HTR-8/SVneo (cell line): ENCODE data around the gene NDUFV2.

Source experiments
- DNase-seq: peaks from one replicate; pipeline ENCODE4 v3.0.0; 2011; ENCODE audit warnings: low spot score, mixed read lengths; ENCODE audit not compliant: insufficient read length
- FAIRE-seq: peaks from 2 replicates; lab custom pipeline; 2011; peaks lifted over from hg19 to GRCh38; lab: Jason Lieb, UNC

Gene NDUFV2

GRCh38 chr18:9102508-9103375 is at the start of gene NDUFV2:
TSS of gene NDUFV2 (plus strand) at chr18:9102699. CDS start at chr18:9102744, 45 bp downstream.
- FAIRE-seq (peak; percentile 76), DNase-seq (peak; percentile 91)

DNA sequence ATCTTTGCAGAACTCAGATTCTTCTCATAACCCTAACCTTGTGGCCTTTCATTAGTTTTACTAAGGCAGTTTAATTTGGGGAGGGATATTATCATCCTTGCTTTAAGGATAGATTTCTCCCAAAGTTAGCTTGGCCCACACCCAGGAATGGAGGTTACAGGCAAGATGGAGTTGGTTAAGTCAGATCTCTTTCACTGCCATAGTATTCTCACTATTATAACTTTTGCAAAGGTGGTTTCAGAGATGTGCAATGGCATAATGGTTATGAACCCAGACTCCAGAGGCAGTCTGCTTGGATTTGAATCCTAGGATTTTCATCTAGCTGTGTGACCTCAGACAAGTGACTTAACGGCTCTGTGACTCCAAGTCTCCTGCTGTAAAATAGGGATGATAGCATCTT is 48.7 kb upstream of the NDUFV2 start:
- DNase-seq (no peak), FAIRE-seq (no peak)

DNA sequence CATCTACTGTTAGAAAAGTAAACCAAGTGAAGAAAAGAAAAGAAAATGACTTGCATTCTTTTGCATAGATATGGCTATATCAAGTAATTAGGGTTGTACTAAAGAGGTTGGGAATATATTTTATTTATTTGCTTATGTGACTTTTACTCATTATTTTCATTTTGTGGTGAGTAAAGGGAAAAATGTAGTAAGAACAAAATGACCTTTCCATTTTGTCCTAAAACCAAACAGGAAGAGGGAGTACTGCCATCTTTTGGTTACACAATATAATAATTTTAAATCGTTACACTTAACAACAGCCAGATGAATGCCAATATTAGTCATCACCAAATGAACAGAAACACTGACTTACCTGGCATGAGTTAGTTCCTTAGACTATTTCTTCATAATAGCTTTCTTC is 47.3 kb upstream of the NDUFV2 start:
- DNase-seq (peak; percentile 59), FAIRE-seq (no peak)

DNA sequence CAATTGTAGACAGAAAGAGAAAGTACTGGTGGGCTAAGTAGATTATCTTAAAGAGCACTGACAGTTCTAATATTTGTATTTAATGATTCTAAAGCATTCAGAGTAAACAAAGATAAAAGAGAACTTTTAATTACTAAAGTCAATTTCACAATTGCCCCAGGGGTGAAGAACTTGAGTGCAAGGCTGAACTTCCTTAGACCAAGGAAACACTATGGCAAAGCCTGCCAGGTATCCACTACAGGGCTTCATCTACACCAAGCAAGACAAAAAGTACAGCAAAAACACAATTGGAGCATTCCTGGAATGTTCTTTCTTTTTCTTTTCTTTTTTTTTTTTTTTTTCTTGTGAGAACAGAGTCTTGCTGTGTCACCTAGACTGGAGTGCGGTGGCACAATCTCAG is 46.9 kb upstream of the NDUFV2 start:
- FAIRE-seq (no peak), DNase-seq (no peak)

DNA sequence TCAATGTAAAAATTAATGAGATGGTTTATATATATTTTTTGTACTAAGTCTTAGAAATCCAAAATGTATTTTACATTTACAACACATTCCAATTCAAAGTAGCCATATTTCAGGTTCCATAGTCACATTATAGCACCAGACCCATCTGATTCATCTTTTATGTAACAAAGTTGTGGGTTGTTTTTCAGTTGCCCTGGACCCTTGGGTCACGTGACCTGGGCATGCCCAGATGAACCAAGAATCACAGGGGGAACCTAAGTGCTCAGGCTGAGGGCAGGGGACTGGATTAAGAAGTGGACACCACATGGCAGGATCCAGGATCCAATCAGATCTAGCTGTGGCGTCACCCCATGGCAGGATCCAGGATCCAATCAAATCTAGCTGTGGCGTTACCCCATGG is 44.9 kb upstream of the NDUFV2 start:
- FAIRE-seq (no peak), DNase-seq (no peak)

- no peak for DNase-seq
- no peak for FAIRE-seq
These were observed 44.1 kb upstream of the NDUFV2 start for GRCh38 chr18:9058406-9058805.

DNA sequence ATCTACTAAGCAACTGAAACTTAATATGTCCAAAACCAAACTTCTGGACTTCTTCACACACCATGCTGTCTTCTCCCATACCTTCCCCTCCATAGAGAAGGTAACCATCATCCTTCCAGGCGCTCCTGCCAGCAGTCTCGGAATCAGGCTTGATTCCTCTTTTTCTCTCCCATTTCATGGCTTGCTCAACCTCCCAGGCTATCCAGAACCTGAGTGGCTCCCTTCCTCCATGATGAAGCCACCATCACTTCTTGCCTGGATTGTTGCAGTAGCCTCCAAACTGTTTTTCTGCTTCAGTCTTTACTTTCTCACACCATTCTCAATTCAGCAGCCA is 40.1 kb upstream of the NDUFV2 start:
- FAIRE-seq (no peak), DNase-seq (no peak)

GRCh38 chr18:9065864-9066263 is 36.6 kb upstream of the NDUFV2 start:
- no peak for DNase-seq
- FAIRE-seq, result no peak

DNA sequence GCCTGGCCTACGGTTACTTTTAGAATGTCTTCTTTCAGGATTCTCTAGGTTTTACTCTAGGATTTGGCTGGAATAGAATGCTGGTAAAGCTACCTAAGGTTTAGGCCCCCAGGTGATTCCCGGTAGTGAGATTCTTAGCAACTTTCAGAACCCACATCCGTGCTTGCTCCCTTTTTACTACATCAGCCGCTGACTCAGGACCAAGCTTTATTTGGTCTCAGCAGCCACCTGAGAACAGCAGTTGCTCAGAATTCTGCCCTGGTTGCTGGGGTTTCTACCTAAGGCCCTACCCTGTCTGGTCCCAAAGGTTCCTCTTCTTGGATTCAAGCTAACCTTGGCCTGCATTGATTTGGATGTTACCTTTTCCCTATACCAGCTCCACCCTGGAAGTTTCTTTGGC is 36.1 kb upstream of the NDUFV2 start:
- DNase-seq, result no peak
- no peak for FAIRE-seq

DNA sequence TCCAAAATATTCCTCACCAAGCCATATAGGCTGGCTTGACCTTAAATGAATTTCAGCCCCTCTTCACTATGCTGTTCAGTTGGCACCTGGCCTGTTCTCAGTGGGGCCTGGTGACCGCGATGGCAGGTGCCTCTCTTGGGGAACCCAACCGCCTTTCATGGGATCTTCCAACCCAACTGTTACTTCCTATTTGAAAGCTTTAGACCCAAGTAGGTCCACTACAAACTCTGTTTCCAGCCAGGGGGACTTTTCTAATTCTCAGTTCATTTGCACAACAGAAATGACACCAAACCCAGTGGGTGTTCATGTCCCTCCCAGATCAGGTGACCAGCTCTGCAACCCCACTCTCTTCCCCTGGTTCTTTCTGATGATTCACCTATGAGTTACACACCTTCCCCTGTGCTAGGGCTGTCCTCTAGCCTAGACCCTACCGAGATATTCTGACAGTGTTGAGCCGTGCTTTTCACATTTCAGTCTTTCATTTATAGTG is 35.6 kb upstream of the NDUFV2 start:
- no peak for DNase-seq
- FAIRE-seq, result no peak

DNA sequence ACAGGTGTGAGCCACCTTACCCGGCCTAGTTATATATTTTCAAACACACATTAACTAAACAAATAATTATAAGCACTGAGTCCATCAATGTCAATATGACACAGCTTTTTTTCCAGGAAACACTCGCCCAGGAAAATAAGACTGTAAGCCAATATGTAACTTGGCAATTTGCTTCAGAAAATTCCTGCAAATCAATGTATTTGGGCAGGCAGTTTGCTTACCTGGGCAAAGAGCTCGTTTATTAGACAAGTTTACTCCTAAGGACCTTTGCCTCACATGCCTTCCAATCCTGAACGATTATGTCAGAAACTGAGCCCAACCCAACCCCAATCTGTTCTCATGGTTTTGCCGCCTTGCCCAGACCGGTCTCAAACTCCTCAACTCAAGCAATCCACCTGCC is 34.7 kb upstream of the NDUFV2 start:
- FAIRE-seq (no peak), DNase-seq (no peak)

DNA sequence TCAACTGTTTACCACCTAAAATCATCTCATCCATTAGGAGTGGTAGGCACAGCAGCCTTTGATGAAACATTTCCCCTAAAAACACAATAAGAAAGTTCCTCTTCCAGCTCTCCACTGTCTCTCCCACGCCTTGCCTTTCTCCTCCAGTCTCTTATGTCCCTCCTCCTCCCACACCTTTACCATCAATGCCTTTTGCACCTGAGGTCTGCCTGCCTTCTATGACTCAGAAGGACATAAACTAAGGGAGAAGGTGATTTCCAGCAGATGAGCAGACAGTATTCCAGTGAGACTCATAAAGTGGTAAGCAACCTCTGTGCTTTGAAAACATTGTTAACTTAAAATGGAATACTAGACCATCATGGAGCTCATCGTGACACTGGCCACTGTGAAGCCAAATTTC is 34.2 kb upstream of the NDUFV2 start:
- FAIRE-seq, result no peak

DNA sequence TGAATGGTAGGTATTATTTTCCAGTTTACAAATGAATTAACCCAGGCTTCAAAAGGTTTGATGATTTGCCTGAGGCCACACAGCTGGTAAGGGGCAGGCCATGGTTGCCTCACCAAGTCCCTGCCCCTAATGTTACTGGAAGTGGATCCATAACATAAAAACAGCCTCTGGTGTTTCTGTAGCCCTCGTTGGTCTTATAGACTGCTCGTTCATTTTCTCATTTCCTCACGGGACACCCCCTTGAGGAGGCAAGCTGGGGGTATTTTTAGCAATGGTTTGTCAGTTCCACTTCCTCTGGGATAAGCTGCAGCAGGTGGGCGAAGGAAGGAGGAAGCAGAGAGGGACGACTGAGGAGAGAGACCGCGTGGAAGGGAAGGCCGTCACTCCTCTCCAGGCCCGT is 32.9 kb upstream of the NDUFV2 start:
- DNase-seq (no peak), FAIRE-seq (no peak)

More for the DNA sequence above, 34.2 kb upstream of the NDUFV2 start:
- DNase-seq, result no peak

DNA sequence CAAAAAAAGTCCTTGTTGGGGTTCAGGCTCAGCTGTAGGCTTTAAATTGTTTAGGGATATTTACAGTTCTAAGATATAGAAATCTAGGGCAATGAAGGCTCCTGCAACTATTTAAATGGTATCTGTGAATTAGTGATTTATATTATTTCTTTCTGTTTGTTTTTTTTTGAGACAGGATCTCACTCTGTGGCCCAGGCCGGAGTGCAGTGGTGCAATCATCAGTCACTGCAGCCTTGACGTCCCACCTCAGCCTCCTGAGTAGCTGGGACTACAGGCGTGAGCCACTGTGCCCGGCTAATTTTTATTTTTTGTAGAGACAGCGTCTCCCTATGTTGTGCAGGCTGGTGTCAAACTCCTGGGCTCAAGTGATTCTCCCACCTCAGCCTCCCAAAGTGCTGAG is 32.3 kb upstream of the NDUFV2 start:
- DNase-seq (no peak), FAIRE-seq (no peak)

DNA sequence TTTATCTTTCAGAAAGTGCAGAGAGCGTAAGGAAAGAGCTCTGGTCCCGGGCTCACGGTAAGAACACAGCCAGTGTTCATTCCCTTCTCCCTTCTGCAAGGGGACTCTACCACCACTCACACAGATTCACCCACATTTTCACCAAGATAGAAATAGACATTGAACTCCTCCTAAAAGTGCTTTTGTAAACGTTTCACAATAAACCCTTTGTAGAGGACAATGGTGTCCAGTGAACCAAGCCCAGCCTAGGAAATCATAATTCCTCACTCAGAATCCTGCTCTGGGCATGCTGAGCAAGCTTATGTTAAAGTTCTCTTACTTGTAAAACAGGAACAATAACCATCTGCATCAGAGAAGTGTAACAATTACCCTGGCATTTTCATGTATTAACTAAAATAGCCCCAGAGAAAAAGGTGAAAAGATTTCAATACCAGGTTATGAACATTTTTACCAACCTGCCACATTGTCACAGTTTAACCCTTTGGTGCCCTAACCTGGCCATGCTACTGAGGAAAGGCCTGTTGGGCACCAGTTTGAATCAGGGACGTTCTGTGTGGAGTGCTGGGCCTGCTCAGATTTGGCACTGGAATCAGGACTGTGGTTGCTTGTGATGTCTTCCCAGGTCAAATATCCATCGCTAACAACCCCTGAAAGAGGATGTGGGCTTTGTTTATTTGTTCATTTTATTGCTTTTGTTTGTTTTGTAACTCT is 22.5 kb upstream of the NDUFV2 start:
- FAIRE-seq (no peak), DNase-seq (no peak)

DNA sequence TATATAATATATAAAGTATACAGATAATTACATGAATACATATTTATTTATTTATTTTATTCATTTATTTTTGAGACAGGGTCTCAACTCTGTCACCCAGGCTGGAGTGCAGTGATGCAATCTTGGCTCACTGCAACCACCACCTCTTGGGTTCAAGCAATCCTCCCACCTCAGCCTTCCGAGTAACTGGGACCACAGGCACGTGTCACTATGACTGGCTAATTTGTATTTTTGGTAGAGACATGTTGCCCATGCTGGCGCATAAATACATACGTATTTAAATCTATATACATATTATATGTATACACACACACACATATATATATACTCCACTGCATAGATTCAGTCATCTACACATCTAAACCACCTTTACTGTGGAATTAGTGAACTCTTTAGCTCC is 20.6 kb upstream of the NDUFV2 start:
- DNase-seq (no peak), FAIRE-seq (no peak)

- FAIRE-seq, result no peak
- no peak for DNase-seq
These were observed 19.6 kb upstream of the NDUFV2 start for GRCh38 chr18:9082711-9083510.

- DNase-seq, result no peak
- no peak for FAIRE-seq
These were observed 16.5 kb upstream of the NDUFV2 start for GRCh38 chr18:9086015-9086414.

DNA sequence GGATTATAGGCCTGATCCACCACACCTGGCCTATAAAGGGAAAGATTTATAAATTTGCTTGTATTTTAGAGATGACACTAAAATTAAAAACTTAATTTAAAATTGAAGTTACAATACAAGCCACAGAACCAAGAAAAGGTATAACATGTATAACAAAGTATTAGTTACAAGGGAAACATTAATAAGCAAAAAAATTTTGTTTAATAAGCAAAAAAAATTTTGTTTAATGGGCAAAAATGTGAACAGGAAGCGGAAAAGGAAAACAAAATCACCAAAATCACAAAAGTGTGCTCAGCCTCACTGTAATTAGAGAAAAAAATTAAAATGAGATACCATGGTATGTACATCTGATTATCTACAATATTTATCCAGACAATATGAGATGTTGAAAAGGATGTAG is 15.9 kb upstream of the NDUFV2 start:
- FAIRE-seq (no peak), DNase-seq (no peak)

GRCh38 chr18:9087144-9087543 is 15.4 kb upstream of the NDUFV2 start:
- FAIRE-seq, result no peak
- DNase-seq, result no peak

- no peak for FAIRE-seq
These were observed 14.2 kb upstream of the NDUFV2 start for GRCh38 chr18:9088252-9088651.

More at GRCh38 chr18:9088252-9088651, 14.2 kb upstream of the NDUFV2 start:
- no peak for DNase-seq
